Daoy (cell line): ENCODE results near the gene GRK6. TPM values are rescaled to one million over a fixed set of nuclear protein-coding genes. Genes with fewer than 3 reads are reported as not detected.

Experiments used
- DNase-seq: peaks from one replicate; pipeline ENCODE4 v3.0.0-alpha.2; 2015; ENCODE audit warnings: low read depth
- total RNA-seq: library from RNA; depleted of rRNA; stranded (reverse); fragments of >200 nt; shearing (Covaris generic); gene quantifications from 2 replicates; pipeline ENCODE4 v1.2.3, GENCODE V29; 2014

GRK6 gene
- total RNA-seq, 1 experiment from 2014 or later, result 67.3 TPM

DNA sequence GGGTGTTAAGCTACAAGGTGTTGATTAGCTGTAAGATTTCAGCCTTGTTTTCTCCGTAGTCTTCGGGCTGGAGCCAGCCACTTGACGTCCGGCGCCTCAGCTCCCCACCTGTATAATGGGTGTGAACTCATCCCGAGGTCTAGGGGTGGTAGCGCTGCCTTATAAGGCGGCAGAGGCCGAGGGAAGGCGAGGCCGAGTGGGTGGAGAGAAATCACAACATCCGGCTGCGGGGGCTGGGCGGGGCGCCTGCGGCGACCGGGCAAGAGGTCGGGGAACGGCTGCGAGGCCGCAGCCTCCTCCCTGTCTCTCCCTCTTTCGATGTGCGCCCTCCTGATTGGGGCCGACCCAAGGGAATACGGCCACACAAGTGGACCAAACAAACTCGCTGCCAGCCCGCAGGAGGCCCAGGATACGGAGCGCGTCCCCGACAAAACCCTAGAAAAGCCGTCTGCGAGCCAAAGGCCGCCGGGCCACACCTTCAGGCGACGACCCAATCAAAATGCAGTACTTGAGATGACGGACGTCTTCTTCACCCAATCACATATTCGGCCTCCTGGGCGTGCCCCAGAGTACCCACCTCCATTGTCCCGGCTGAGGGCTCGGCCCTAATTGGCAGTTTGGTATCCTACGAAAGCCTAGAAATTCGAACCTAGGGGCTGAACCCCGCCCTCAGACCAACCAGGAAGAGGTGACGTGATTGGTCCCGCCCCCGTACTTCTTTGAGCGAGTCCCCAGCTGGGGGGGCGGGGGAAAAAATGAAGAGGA lies 493 bp upstream of the GRK6 start:
- peak; percentile 100 for DNase-seq

DNA sequence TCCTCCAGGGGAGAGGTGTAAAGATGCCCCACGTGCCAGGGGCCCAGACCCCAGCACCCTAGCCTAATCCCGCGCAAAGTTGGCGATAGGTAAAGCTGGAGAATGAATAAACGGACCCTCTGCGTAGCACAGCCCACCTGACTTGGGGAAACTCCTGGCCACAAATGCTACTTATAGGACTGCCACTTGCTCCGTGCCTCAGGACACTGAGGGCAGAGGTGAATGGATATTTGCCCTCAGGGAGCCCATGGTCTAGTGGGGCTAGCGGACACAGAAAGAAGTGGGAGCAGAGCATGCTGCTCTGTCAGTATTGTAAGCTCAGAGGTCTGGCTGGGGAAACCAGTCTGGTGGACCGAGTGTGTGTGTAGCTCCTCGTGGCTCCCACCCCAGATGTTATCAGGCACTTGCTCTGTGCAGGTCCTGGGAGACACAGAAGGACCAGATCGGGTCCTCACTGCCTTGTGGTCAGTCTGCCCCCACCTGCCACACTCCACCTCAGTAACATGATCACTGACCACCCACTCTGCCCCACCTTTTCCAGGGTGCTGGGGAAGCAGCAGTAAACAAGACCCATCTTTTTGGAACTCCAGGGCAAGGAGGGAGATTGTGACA lies 841 bp downstream of the GRK6 start:
- DNase-seq, result no peak

DNA sequence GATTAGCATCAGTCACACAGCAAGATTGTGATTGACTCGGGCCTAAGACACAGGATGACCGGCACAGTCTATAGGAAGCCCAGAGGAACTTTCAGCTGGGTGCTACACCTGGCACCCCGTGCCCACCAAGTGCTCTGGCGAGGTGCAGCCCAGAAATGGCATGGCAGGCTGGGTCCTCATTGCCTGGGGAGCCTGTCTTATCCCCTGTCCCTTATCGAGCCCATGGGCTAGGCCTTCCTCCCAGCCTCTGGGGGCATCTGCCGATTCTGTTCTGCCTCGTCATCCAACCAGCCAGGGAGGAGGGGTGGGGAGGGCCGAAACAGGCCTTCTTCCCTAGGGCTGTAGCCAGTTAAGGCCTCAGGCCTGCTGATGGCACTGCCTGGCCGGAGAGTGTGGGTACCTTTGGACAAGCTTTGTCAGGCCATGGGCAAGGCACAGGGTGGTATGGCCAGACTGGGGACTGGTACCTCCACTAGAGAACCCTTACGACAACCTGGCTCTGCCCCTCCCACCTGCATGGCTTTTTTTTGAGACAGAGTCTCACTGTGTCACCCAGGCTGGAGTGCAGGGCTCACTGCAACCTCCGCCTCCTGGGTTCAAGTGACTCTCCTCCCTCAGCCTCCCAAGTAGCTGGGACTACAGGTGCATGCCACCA lies 1.6 kb downstream of the GRK6 start:
- no peak for DNase-seq

DNA sequence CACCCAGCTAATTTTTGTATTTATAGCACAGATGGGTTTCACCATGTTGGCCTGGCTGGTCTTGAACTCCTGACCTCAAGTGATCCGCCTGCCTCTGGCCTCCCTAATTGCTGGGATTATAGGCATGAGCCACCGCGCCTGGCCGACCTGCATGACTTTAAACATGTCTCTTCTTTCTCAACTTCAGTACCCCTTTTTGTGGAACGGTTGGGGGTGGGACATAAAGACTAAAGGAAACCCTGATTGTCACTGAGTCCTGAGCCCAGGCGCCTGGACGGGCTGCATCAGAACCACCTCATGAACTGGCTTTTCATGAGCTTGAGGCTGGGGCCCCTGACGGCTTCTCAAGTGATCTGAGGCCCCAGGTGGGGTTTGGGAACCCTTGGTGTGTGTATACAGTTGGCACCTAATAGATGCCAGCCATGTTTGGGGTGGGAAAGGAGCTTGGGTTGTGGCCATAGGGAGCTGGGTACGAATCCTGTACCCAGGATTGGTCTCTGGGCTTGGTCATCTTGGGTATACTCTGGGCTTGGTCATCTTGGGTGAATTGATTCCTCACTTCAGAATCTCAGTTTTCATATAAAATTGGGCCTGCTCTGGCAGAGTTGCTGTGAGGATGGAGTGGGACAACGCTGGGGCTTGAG lies 2.2 kb downstream of the GRK6 start:
- DNase-seq, result no peak

DNA sequence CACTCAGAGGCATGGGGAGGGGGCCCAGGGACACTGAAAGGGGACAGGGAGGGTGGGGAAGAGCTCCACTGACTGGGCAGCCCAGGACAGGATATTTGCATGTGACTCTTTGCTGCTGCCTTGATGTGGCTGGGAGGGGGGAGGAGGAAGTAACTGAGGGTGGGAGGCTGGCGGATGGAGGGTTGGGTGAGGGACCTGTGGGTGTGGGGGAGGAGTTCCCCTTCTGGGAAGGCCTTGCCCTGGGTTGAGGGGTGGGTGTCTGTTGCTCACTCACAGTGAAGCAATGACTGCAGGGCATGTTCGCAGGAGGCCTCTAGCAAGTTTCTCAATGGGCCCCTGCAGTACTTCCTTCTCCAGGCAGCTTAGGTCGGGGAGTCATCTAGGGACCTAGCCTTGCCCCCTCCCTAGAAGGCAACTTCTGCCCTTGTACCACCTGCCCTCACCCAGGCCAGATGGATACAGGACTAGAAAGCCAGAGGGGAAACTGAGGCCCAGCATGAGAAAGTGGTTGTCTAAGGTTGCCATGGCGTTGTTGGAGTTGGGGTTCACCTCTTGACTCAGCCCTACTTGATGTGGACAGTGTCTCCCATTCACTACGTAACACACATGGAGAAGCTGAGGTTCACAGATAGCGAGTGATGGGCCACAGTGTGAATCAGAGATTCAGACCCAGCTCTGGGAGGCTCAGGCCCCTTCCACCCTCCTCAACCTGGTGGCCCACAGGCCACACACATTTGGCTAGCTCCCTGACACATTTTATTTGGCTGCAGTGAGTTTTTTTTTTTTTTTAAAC lies 3.0 kb downstream of the GRK6 start:
- DNase-seq, result no peak

DNA sequence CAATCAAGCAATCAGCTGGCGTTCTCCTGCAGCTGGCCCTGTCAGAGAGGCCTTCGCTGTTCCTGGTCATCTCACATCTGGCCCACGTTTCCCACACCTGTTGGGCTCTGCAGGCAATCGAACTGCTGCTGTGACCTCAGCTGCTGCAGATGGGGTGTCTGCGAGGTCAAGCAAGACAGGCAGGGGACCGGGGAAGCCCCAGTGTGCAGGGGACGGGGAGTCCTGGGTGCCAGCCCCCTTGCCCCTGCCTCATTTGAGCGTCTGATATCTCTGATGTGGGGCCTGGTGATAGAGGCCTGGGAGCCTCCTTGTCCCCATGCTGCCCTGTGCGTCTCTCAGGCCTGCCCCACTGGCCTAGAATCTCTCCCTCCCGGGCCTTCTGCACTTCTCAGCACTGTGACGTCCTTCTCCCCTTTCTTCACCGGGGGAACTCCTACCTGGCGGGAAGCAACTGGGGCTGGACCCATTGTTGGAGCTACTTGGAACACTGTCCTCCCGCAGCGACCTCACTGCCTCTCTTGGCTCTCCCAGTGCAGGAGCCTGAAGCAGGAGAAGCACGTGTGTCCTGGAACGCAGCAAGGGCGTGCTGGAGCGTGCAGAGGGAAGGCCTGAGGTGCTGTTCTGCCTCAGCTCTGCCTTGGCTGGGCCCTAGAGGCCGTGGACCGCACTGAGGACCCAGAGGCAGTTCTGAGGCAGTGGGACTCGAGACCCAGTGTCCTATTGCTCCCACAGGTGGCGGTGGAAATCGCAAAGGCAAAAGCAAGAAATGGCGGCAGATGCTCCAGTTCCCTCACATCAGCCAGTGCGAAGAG lies 3.9 kb downstream of the GRK6 start:
- no peak for DNase-seq

DNA sequence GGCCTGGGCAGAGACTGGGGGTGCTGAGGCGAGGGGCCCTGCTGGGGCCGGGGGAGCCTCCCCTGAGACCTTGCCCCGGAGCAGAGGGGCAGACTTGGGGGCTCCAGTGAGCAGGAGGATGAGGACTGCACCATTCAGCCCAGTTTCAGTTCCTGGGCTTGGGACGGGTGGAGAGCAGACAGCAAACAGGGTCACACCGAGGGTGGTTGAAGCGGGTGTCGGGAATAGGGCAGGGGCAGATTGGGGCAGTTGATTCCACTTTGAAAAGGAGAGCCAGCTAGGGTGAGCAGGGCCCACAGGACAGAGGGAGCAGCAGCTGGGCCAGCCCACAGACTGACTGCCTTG lies 4.5 kb downstream of the GRK6 start:
- no peak for DNase-seq

DNA sequence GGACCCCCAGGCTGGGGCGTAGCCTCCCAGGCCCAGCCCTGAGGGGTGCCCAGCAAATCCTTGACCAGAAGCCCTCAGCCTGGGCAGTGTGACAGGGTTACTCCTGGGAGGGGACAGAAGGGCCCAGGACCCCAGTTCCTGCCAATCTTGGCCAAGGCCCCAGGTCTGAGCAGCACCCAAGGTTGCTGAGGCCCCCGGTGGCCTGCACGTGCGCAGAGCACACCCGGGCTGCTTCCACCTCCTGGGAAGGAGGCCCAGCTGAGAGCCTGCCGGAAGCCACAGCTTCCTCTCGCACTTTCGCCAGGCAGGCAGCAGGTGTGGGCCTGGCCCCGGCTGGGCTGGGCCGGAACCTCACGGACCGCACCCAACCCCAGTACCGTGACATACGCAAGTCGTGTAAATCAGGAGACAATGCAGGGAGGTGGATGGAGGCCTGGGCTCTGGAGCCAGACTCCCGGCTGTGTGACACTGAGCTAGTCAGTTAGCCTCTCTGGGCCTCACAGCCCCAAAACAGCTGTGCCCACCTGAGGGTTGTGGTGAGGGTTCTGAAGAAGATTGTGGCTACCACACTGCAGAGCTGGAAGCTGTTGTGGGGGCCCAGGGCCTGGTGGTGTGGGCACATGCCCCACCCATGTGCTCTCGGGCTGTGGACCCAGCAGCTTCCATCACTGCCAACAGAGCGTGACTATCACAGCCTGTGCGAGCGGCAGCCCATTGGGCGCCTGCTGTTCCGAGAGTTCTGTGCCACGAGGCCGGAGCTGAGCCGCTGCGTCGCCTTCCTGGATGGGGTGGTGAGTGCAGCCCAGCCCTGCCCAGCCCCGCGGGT lies 5.1 kb downstream of the GRK6 start:
- no peak for DNase-seq

DNA sequence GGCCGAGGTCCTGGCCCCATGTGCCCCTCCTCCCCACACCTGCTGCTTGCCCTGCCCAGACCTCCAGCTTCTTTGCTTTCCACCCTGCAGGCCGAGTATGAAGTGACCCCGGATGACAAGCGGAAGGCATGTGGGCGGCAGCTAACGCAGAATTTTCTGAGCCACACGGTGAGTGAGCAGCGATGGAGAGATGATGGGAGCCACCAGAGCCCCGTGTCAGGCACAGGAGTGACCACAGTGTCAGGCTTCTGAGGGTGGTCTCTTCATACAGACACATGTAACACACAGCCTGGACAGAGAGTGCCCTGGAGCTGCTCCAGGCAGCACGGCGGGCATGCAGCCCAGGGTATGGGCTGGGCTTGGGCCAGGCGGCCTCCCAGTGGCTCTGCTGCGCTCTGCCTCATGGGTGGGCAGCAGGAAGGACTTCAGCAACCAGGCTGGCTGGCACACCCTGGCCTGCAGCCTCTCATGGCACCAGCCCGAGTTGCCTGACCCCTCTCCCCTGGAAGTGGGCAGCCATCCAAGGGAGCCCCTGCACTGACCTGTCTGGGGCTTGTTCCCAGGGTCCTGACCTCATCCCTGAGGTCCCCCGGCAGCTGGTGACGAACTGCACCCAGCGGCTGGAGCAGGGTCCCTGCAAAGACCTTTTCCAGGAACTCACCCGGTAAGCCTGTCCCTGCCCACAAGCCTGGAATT lies 5.8 kb downstream of the GRK6 start:
- DNase-seq, result no peak

DNA sequence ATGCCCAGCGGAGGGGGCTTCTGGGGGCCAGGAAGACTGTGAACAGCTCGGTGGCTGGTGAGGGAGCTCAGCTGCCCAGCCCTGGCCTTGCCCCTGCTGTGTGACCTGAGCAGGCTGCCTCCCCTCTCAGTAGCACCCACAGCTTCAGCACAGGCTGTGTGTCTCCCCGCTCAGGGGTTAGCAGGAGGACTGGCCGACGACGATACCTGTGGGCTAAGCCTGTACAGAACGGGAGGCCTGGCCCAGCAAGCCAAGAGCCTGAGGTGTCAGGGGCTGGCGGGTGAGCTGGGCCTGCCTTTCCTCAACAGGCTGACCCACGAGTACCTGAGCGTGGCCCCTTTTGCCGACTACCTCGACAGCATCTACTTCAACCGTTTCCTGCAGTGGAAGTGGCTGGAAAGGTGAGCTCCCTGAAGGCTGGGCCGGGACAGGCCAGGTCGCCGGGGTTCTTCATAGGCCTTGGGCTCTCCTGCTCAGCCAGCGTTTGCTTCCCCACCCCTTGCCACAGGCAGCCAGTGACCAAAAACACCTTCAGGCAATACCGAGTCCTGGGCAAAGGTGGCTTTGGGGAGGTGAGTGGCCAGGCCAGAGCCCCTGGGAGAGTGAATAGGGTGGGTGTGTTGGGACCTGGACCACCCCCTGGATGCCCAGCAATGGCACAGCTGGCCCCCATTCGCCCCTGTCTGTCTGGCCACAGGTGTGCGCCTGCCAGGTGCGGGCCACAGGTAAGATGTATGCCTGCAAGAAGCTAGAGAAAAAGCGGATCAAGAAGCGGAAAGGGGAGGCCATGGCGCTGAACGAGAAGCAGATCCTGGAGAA lies 6.6 kb downstream of the GRK6 start:
- no peak for DNase-seq

DNA sequence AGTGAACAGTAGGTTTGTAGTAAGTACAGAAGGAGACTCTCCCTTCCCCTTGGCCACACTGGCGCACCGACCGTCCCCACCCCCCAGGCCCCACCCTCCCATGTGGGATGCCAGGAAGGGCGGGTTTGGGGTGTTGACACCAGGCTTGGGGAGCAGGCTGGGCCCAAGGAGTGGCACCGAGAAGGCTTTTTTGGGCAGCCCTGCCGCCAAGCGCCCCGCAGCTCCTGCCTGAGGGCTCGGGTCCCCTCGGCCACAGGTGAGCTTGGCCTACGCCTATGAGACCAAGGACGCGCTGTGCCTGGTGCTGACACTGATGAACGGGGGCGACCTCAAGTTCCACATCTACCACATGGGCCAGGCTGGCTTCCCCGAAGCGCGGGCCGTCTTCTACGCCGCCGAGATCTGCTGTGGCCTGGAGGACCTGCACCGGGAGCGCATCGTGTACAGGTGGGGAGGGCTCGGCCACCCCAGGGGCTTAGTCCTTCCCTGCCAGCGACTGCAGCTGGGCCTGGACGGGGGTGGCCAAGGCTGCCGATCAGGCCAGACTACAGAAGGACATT lies 7.3 kb downstream of the GRK6 start:
- no peak for DNase-seq

DNA sequence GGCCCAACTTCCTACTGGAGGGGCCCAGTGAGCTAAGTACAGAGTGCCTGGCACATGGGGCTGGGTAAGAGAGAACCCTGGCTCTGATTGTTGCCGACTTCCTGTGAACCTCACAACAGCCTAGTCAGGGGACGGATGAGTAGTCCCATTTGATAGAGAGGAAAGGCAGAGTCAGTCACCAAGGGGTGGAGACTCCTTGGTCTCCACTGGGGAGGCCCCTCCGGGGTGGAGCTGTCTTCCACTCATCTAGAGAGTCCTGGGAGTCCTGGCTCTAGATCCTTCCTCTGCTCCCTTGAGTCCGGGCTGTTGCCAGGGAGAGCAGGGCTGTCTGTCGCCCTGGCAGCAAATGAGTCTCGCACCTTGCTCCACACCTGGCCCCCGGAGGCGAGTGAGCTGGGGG lies 8.0 kb downstream of the GRK6 start:
- DNase-seq, result no peak

DNA sequence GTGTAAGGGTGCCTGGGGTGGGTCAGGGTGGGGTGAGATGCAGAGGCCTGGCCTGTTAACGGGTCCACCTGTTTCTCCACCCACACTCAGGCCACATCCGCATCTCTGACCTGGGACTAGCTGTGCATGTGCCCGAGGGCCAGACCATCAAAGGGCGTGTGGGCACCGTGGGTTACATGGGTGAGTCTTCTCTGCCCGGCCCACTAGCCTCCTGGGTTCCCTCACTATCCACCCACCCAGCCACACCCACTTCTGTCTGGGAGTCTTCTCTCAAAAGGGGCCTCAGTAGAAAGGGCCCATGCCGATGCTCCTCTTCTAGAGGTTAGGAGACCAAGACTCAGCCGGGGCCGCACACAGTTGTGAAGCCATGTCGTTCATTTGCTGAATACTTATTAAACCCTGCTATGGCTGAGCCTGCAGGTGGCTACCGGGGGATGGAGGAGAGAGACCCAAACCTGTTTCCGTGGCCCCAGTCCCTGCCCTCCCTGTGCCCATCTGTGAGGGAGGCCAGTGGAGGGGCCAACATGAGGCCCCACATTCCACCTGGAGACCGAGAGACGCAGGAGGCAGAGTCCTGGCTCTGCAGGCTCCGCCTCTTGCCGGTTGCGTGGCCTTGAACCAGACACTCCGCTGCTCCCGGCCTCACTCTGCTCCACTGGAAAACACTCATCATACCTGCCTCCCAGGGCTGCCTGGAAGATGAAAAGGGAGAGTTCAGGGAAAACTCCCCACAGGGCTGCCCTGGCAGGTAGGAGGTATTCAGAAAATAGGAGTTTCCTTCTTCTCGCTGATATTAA lies 8.7 kb downstream of the GRK6 start:
- no peak for DNase-seq

DNA sequence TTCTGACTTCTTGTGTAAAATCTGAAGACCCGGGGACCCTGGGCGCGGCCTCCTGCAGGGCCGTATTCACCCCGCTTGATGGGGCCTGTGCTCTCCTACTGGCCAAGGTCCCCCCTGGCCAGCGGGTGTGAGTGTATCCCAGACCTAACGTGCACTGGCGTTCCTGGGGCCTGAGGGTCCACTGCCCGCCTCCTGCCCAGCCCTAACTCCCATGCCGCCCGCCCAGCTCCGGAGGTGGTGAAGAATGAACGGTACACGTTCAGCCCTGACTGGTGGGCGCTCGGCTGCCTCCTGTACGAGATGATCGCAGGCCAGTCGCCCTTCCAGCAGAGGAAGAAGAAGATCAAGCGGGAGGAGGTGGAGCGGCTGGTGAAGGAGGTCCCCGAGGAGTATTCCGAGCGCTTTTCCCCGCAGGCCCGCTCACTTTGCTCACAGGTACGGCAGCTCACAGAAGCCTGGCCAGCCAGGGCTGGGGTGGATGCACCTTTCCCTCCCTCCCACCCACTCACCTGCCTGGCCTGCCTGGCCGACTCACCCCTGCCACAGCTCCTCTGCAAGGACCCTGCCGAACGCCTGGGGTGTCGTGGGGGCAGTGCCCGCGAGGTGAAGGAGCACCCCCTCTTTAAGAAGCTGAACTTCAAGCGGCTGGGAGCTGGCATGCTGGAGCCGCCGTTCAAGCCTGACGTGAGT lies 9.5 kb downstream of the GRK6 start:
- no peak for DNase-seq

DNA sequence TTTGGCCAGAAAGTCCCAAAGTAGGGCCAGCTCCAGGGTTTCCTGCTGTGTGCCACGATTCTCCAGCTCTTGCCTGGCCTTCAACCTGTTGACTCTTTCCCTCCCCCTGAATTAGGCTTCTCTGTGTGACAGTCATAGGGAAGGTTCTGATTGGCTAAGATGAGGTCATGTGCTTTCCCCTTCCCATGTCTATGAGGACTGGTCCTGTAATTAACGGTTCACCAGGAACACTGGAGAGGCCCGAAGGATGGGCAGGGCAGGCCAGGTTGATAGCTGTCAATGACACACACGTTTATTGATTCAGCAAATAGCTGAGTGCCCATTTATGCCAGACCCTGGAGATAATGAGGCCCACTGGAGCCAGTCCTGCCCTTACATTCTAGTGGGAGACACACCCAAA lies 11.1 kb downstream of the GRK6 start:
- no peak for DNase-seq

DNA sequence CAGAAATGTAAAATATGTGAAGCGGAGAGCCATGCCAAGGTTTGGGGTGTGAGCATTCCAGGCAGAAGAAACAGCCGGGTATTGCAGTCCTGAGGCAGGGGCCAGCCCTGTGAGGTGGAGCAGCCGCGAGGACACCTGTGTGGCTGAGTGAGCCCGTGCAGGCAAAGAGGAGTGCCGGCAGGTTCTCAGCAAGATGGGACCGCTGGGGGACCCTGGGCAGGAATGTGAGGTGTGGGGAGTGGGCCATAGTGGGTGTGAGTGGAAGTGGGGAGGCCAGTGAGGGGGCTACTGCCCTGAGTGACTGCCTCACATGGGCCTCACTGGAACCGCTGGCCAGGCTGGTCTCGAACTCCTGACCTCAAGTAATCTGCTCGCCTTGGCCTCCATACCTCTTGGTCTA lies 12.0 kb downstream of the GRK6 start:
- DNase-seq, result no peak

DNA sequence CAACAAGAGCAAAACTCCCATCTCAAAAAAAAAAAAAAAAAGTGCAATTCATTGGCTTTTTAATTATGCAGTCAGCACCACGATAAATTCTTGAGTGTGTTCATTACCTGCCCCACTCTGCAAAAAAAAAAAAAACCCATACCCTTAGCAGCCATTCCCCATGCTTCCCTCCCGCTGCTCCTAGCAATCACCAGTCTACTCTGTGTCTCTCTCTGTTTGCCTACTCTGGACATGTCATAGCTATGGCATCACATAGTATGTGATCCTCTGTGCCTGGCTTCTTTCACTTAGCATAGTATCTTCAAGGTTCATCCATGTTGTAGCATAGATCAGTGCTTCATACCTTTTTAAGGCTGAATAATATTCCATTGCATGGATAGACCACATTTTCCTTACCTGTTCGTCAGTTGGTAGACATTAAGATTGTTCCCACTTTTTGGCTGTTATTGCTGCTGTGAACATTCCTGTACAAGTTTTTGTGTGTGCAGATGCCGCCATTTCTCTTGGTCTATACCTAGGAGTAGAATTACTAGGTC lies 13.1 kb downstream of the GRK6 start:
- DNase-seq, result no peak
